Left lobe of liver (tissue), 2 donors: Measurements from ENCODE around the gene ADGRL1. TPM values are rescaled to one million over a fixed set of nuclear protein-coding genes. Genes with fewer than 3 reads are reported as not detected.
"Not testable (repeated sequence)": the region's sequence is repeated elsewhere in the genome, so short reads cannot be mapped to it uniquely, and the experiment has no call there.

ENCODE experiments used
- ATAC-seq: fragments of 200-7000 bp; cut with Tn5 transposase; one replicate; pipeline ENCODE4 v1.9.1; 2020; ENCODE audit warnings: mild to moderate bottlenecking, moderate library complexity
- DNase-seq: peaks from one replicate; pipeline ENCODE4 v3.0.0-alpha.2; 2020; ENCODE audit warnings: low spot score
- total RNA-seq: library from RNA; stranded (reverse); gene quantifications from one replicate; pipeline ENCODE4 v1.2.1, GENCODE V29; 2021
- donor health status: DM: no; HTN: no; CAD: no; lungs with moderate emphysema.
- donor health status: DM: no; HTN: yes; CAD: no.

ADGRL1 gene
- total RNA-seq, 1 donor from 2014 or later, result 1.3 TPM

GRCh38 chr19:14196105-14196504 is 9.9 kb downstream of the ADGRL1 start:
- peak; percentile 53 for DNase-seq
- peak; percentile 81 for ATAC-seq

- ATAC-seq, DNase-seq: not testable (repeated sequence)
These were observed 10.8 kb downstream of the ADGRL1 start for GRCh38 chr19:14195216-14195615.

- ATAC-seq, result no peak
- DNase-seq, result no peak
These were observed 16.6 kb downstream of the ADGRL1 start for GRCh38 chr19:14189415-14189814.

- DNase-seq, ATAC-seq: not testable (repeated sequence)
These were observed 17.9 kb downstream of the ADGRL1 start for GRCh38 chr19:14188086-14188485.

GRCh38 chr19:14187561-14187960 is 18.4 kb downstream of the ADGRL1 start:
- no peak for DNase-seq
- ATAC-seq, result no peak

- not testable (repeated sequence) for DNase-seq, ATAC-seq
These were observed 19.3 kb downstream of the ADGRL1 start for GRCh38 chr19:14186684-14187083.

GRCh38 chr19:14185691-14186090 is 20.3 kb downstream of the ADGRL1 start:
- DNase-seq, ATAC-seq: not testable (repeated sequence)

- ATAC-seq (no peak), DNase-seq (no peak)
These were observed 20.8 kb downstream of the ADGRL1 start for GRCh38 chr19:14185158-14185557.

- ATAC-seq, result no peak
- DNase-seq, result no peak
These were observed 22.1 kb downstream of the ADGRL1 start for GRCh38 chr19:14183741-14184350.

- ATAC-seq (peak; percentile 16), DNase-seq (no peak)
These were observed 23.5 kb downstream of the ADGRL1 start for GRCh38 chr19:14182476-14182875.

GRCh38 chr19:14181906-14182305 is 24.1 kb downstream of the ADGRL1 start:
- no peak for DNase-seq

GRCh38 chr19:14181199-14181598 is 24.8 kb downstream of the ADGRL1 start:
- DNase-seq, ATAC-seq: not testable (repeated sequence)

More at GRCh38 chr19:14181906-14182305, 24.1 kb downstream of the ADGRL1 start:
- ATAC-seq, result no peak

- DNase-seq (no peak), ATAC-seq (no peak)
These were observed 28.4 kb downstream of the ADGRL1 start for GRCh38 chr19:14177496-14178074.

GRCh38 chr19:14175351-14175792 is 30.6 kb downstream of the ADGRL1 start:
- DNase-seq (no peak), ATAC-seq (no peak)

GRCh38 chr19:14174883-14175282 is 31.1 kb downstream of the ADGRL1 start:
- DNase-seq (no peak), ATAC-seq (no peak)

- DNase-seq, result no peak
- no peak for ATAC-seq
These were observed 37.0 kb downstream of the ADGRL1 start for GRCh38 chr19:14168993-14169392.

GRCh38 chr19:14168259-14168972 is 37.6 kb downstream of the ADGRL1 start:
- no peak for ATAC-seq
- no peak for DNase-seq

GRCh38 chr19:14167576-14168138 is 38.3 kb downstream of the ADGRL1 start:
- DNase-seq, result no peak
- ATAC-seq, result peak; percentile 50

- ATAC-seq (no peak), DNase-seq (no peak)
These were observed 38.9 kb downstream of the ADGRL1 start for GRCh38 chr19:14166999-14167575.

- DNase-seq, result no peak
- no peak for ATAC-seq
These were observed 39.8 kb downstream of the ADGRL1 start for GRCh38 chr19:14165990-14166830.
